Loucy (cell line): Measurements from ENCODE around the gene CLSTN2.

Source experiments
- H2AFZ ChIP-seq: fragments of 200-600 bp; sonication (generic); 2 replicates; pipeline ENCODE4 v1.6.0; 2016; ENCODE audit warnings: antibody characterized with exemption, mild to moderate bottlenecking, low read length, moderate library complexity
- H3F3A ChIP-seq: fragments of 200-600 bp; 2 replicates; pipeline ENCODE4 v1.6.0; 2016; ENCODE audit warnings: antibody characterized with exemption, low read depth, mild to moderate bottlenecking
- H3K27me3 ChIP-seq: fragments of 200-600 bp; sonication (generic); 2 replicates; pipeline ENCODE4 v1.6.1; 2014; ENCODE audit warnings: low read length, mild to moderate bottlenecking; ENCODE audit not compliant: insufficient read depth, poor library complexity, severe bottlenecking
- H3K36me3 ChIP-seq: fragments of 200-600 bp; sonication (generic); 2 replicates; pipeline ENCODE4 v1.6.1; 2016; ENCODE audit warnings: low read length; ENCODE audit not compliant: insufficient read depth
- H3K4me1 ChIP-seq: fragments of 200-600 bp; sonication (generic); 2 replicates; pipeline ENCODE4 v1.5.1; 2014; ENCODE audit warnings: low read length, mild to moderate bottlenecking; ENCODE audit not compliant: insufficient read depth, poor library complexity, severe bottlenecking
- H3K4me2 ChIP-seq: fragments of 200-600 bp; sonication (generic); 2 replicates; pipeline ENCODE4 v1.6.0; 2014; ENCODE audit warnings: antibody characterized with exemption, low read length, low read depth, mild to moderate bottlenecking; ENCODE audit not compliant: poor library complexity, severe bottlenecking
- H3K4me3 ChIP-seq: fragments of 200-600 bp; sonication (generic); 2 replicates; pipeline ENCODE4 v1.5.1; 2014; ENCODE audit warnings: low read length, mild to moderate bottlenecking, mixed read lengths; ENCODE audit not compliant: poor library complexity, severe bottlenecking
- H3K79me2 ChIP-seq: fragments of 200-600 bp; sonication (generic); 2 replicates; pipeline ENCODE4 v1.6.1; 2014; ENCODE audit warnings: low read length; ENCODE audit not compliant: insufficient read depth
- H3K9ac ChIP-seq: fragments of 200-600 bp; sonication (generic); 2 replicates; pipeline ENCODE4 v1.6.0; 2014; ENCODE audit warnings: mild to moderate bottlenecking, low read depth, low read length, moderate library complexity; ENCODE audit not compliant: poor library complexity, severe bottlenecking
- H3K9me2 ChIP-seq: fragments of 200-600 bp; sonication (generic); replicated peaks from 2 replicates; pipeline ENCODE4 v1.6.1; 2016; ENCODE audit warnings: low read depth, low read length, mixed read lengths
- H3K9me3 ChIP-seq: fragments of 200-600 bp; sonication (generic); 2 replicates; pipeline ENCODE4 v1.6.1; 2014; ENCODE audit warnings: mild to moderate bottlenecking, antibody characterized with exemption, low read length, low read depth; ENCODE audit not compliant: insufficient read depth
- H4K20me1 ChIP-seq: fragments of 200-600 bp; sonication (generic); 2 replicates; pipeline ENCODE4 v1.6.0; 2014; ENCODE audit warnings: antibody characterized with exemption, low read length, mild to moderate bottlenecking; ENCODE audit not compliant: insufficient read depth, poor library complexity, severe bottlenecking
- EZH2phosphoT487 ChIP-seq: fragments of 200-600 bp; IDR thresholded peaks from 2 replicates; pipeline ENCODE4 v1.6.1; 2018; ENCODE audit warnings: antibody characterized with exemption, mild to moderate bottlenecking, moderate library complexity, borderline replicate concordance
- TF ChIP-seq, protein P1 (sequence below): fragments of 200-600 bp; sonication (generic); conservative IDR thresholded peaks from 2 replicates; pipeline ENCODE4 v1.5.1; 2014; ENCODE audit warnings: mild to moderate bottlenecking, antibody characterized with exemption, low read length

The CLSTN2 gene

DNA sequence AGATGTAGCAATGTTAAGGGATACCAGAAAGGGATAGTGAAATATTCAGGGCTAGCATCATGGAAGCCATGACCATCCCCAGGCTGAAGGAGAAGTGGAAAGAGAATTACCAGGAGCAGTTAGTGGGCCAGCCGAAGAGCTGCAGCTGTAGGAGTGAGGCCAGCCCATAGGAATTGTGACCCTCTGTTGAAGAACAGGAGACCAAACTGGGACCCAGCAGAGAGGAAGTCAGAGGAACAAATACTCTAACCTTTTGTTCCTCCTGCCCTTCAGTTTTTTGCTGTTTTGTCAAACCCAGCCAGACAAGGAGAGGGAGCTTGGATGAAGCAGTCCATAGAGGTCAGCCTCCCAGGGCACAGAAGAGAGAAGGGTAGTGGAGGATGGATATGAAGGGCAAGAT is 115.4 kb downstream of the CLSTN2 start:
- Histone ChIP-seq H4K20me1 (no peaks in the 10 kb centered on the region), H3K27me3 (no peaks in the 10 kb centered on the region)

DNA sequence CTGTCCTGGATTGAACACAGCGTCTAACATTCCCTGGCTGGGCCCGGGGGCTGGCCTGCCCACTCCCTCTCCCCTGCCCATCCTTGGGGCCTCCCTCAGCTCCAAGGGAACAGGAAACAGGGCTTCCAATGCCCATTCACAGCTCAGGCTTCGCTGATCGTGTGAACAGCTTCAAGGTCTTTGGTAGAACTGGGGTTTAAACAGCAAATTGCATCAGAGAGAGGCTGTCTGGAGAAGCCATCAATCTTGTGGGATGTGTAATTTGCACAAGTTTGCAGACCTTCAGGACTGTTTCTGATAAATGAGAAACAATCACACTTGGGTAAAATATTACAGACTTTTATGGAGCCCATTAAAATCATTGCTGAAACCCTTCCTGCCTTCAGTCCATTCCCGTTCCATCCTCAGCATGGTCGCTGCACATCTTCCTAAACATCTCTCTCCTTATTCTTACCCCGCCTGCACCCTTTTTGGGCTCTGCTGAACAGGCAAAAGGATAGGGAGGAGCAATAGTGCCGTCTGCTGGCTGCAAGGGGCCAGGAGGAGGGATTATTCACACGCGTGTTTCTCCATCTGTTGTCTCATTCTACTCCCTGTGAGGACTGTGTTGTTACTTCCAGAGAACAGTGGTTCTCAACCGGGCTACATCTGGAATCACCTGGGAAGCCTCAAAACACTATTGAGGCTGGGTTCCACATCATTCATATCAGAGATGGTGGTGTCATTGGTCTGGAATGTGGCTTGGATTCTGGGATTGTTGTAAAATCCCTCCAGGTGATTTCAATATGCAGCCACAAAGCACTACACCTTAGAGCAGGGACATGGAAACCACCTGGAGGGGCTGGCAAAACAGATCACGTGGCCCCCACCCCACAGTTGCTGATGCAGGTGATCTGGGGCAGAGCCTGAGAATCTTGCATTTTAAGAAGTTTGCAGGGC is 116.3 kb downstream of the CLSTN2 start:
- no peaks in the 10 kb centered on the region for H3K4me1 ChIP-seq
- no peak overlapping the region for H2AFZ ChIP-seq
- H3K9me2 ChIP-seq, result no peaks in the 10 kb centered on the region
- H3K9me3 ChIP-seq, result no peaks in the 10 kb centered on the region
- no peak overlapping the region for H3K9ac ChIP-seq
- no peaks in the 10 kb centered on the region for H3K27me3 ChIP-seq
- no peak overlapping the region for H3K4me2 ChIP-seq
- H3F3A ChIP-seq, result no peaks in the 10 kb centered on the region
- no peaks in the 10 kb centered on the region for H3K79me2 ChIP-seq
- H3K4me3 ChIP-seq, result no peak overlapping the region
- no peaks in the 10 kb centered on the region for H3K36me3 ChIP-seq
- TF ChIP-seq EZH2phosphoT487, result no peak
- TF ChIP-seq, protein P1, sequence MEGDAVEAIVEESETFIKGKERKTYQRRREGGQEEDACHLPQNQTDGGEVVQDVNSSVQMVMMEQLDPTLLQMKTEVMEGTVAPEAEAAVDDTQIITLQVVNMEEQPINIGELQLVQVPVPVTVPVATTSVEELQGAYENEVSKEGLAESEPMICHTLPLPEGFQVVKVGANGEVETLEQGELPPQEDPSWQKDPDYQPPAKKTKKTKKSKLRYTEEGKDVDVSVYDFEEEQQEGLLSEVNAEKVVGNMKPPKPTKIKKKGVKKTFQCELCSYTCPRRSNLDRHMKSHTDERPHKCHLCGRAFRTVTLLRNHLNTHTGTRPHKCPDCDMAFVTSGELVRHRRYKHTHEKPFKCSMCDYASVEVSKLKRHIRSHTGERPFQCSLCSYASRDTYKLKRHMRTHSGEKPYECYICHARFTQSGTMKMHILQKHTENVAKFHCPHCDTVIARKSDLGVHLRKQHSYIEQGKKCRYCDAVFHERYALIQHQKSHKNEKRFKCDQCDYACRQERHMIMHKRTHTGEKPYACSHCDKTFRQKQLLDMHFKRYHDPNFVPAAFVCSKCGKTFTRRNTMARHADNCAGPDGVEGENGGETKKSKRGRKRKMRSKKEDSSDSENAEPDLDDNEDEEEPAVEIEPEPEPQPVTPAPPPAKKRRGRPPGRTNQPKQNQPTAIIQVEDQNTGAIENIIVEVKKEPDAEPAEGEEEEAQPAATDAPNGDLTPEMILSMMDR, result peak; percentile 35
- no peaks in the 10 kb centered on the region for H4K20me1 ChIP-seq

More for the DNA sequence above, 115.4 kb downstream of the CLSTN2 start:
- no peaks in the 10 kb centered on the region for H3K79me2 ChIP-seq
- H3K4me2 ChIP-seq, result no peak overlapping the region
- H3K9me3 ChIP-seq, result no peaks in the 10 kb centered on the region
- H3K4me1 ChIP-seq, result no peaks in the 10 kb centered on the region
- H2AFZ ChIP-seq, result no peak overlapping the region
- TF ChIP-seq, protein P1, result no peak
- no peak for TF ChIP-seq EZH2phosphoT487
- no peak overlapping the region for H3K4me3 ChIP-seq
- H3F3A ChIP-seq, result no peaks in the 10 kb centered on the region
- no peak overlapping the region for H3K9ac ChIP-seq
- no peaks in the 10 kb centered on the region for H3K9me2 ChIP-seq
- no peaks in the 10 kb centered on the region for H3K36me3 ChIP-seq

DNA sequence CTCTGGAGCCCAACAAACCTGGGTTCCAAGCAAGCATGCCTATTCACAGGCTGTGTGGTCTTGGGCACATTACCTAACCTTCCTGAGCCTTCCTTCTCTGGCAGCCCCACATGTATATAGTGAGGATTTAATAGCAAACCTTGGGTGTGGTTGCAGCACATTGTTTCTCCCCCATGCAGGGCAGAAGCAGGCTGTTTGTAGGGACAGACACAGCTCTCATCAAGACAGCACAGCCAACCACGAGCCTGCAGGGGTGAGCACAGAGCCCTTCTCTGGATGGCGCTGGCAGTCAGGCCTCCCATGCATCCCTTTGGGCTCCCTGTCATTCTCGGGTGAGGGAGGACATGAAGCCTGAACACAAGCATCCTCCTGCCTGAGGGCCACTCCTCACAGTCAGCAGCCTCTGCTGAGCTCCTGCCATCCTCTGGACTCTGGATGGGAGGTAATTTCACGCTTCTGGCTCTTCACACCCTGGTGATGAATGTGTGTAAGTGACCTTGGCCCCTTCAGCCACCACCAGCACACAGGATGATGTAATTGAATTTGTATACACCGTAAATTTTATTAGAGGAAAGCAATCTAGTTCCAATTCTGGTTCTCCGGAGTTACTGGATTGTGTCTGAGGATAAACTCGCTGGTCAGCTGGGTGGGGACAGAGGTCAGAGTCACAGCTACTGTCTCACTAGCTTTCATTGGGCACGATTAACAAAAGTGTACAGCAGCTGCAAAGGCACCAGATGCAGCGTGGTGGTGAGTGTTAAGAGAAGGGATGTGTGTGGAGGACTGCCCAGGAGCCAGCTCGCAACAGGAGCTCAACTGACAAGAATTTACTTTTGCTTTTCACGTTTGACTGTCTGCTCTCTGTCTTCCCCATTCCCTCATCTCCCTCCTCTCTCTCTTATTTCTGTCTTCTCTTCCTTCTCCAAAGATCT is 118.1 kb downstream of the CLSTN2 start:
- H3K4me2 ChIP-seq, result no peak overlapping the region
- H3K36me3 ChIP-seq, result no peaks in the 10 kb centered on the region
- no peaks in the 10 kb centered on the region for H3F3A ChIP-seq
- no peaks in the 10 kb centered on the region for H3K27me3 ChIP-seq
- no peak overlapping the region for H3K9ac ChIP-seq
- no peak overlapping the region for H2AFZ ChIP-seq
- no peaks in the 10 kb centered on the region for H4K20me1 ChIP-seq
- H3K79me2 ChIP-seq, result no peaks in the 10 kb centered on the region
- no peak for TF ChIP-seq EZH2phosphoT487
- TF ChIP-seq, protein P1, result no peak
- no peak overlapping the region for H3K4me3 ChIP-seq
- no peaks in the 10 kb centered on the region for H3K9me2 ChIP-seq
- no peaks in the 10 kb centered on the region for H3K9me3 ChIP-seq
- no peaks in the 10 kb centered on the region for H3K4me1 ChIP-seq
